Progenitor cell of endocrine pancreas (in vitro differentiated cells): Measurements from ENCODE around the gene EPM2A. TPM values are rescaled to one million over a fixed set of nuclear protein-coding genes. Genes with fewer than 3 reads are reported as not detected.

Experiments used
- DNase-seq: peaks from one replicate; pipeline ENCODE4 v3.0.0; 2021; ENCODE audit warnings: low spot score; ENCODE audit not compliant: unreplicated experiment
- H3K27ac Mint-ChIP-seq: 2 replicates; pipeline ENCODE4 v1.8.0; 2021; ENCODE audit warnings: mild to moderate bottlenecking, moderate library complexity, mixed read lengths
- H3K27me3 Mint-ChIP-seq: 2 replicates; pipeline ENCODE4 v1.8.0; 2021; ENCODE audit warnings: mixed read lengths
- H3K36me3 Mint-ChIP-seq: 2 replicates; pipeline ENCODE4 v1.8.0; 2022; ENCODE audit warnings: mixed read lengths; ENCODE audit not compliant: insufficient read depth
- H3K4me1 Mint-ChIP-seq: 2 replicates; pipeline ENCODE4 v1.8.0; 2021; ENCODE audit warnings: low read depth, mixed read lengths
- H3K4me3 Mint-ChIP-seq: 2 replicates; pipeline ENCODE4 v1.8.0; 2021; ENCODE audit warnings: low read depth, mild to moderate bottlenecking, moderate library complexity, mixed read lengths
- H3K9me3 Mint-ChIP-seq: 2 replicates; pipeline ENCODE4 v1.8.0; 2021; ENCODE audit warnings: low read depth, mixed read lengths
- CTCF ChIP-seq: fragments of 200-600 bp; sonication (generic); IDR thresholded peaks from one replicate; pipeline ENCODE4 v1.5.0; 2021; ENCODE audit warnings: antibody characterized with exemption, mild to moderate bottlenecking; ENCODE audit not compliant: unreplicated experiment
- total RNA-seq: library from RNA; stranded (reverse); gene quantifications from 2 replicates; pipeline ENCODE4 v1.2.1, GENCODE V29; 2021

The EPM2A gene
- total RNA-seq, 1 donor from 2014 or later: 15.6 TPM

DNA sequence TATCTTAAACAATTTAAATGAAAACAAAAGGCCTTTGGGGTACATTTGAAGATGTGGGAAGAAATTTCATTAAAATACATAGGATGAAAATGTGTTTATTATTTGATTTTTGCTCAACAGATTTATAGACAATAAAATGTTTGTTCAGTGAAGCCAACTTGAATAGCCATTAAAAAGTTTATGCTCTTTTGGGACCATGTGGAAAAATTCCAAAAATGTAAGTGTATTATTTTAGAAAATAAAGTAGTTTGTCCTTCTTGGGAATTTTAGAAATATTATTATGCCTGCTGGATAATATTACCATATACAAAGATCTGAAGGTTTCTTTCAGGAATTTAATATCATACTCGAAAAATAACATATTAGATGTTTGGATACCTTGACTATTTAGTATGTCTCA, 131.3 kb downstream of the EPM2A start:
- Mint-ChIP-seq H3K4me1 (no peaks in the 10 kb centered on the region), H3K9me3 (peaks cover 10% of the 10 kb centered on the region), H3K27ac (no peak overlapping the region), H3K27me3 (no peaks in the 10 kb centered on the region), H3K4me3 (no peak overlapping the region), H3K36me3 (peaks cover 1% of the 10 kb centered on the region)
- DNase-seq: no peak
- no peak for TF ChIP-seq CTCF

GRCh38 chr6:145603424-145603833, 131.9 kb downstream of the EPM2A start:
- no peak for TF ChIP-seq CTCF

GRCh38 chr6:145602726-145603326, 132.5 kb downstream of the EPM2A start:
- no peak overlapping the region for H3K4me3 Mint-ChIP-seq
- no peak overlapping the region for H3K27ac Mint-ChIP-seq
- H3K27me3 Mint-ChIP-seq: no peaks in the 10 kb centered on the region
- no peak for TF ChIP-seq CTCF
- no peak for DNase-seq
- H3K9me3 Mint-ChIP-seq: peaks cover 14% of the 10 kb centered on the region
- no peaks in the 10 kb centered on the region for H3K4me1 Mint-ChIP-seq
- H3K36me3 Mint-ChIP-seq: peaks cover 3% of the 10 kb centered on the region

More at GRCh38 chr6:145603424-145603833, 131.9 kb downstream of the EPM2A start:
- Mint-ChIP-seq H3K27me3 (no peaks in the 10 kb centered on the region), H3K4me3 (no peak overlapping the region), H3K4me1 (no peaks in the 10 kb centered on the region), H3K36me3 (peaks cover 1% of the 10 kb centered on the region), H3K9me3 (peaks cover 10% of the 10 kb centered on the region), H3K27ac (no peak overlapping the region)
- no peak for DNase-seq

GRCh38 chr6:145601397-145601796, 133.9 kb downstream of the EPM2A start:
- TF ChIP-seq CTCF: no peak
- H3K27ac Mint-ChIP-seq: peak overlapping the region; percentile 73
- no peak for DNase-seq

GRCh38 chr6:145600299-145600698, 135.0 kb downstream of the EPM2A start:
- H3K27me3 Mint-ChIP-seq: no peaks in the 10 kb centered on the region
- no peak for TF ChIP-seq CTCF
- H3K36me3 Mint-ChIP-seq: peaks cover 3% of the 10 kb centered on the region
- H3K27ac Mint-ChIP-seq: peak overlapping the region; percentile 2
- no peak for DNase-seq
- H3K4me1 Mint-ChIP-seq: no peaks in the 10 kb centered on the region
- peaks cover 18% of the 10 kb centered on the region for H3K9me3 Mint-ChIP-seq
- no peak overlapping the region for H3K4me3 Mint-ChIP-seq

More at GRCh38 chr6:145601397-145601796, 133.9 kb downstream of the EPM2A start:
- H3K4me1 Mint-ChIP-seq: no peaks in the 10 kb centered on the region
- peaks cover 3% of the 10 kb centered on the region for H3K36me3 Mint-ChIP-seq
- H3K4me3 Mint-ChIP-seq: no peak overlapping the region
- H3K27me3 Mint-ChIP-seq: no peaks in the 10 kb centered on the region
- peaks cover 18% of the 10 kb centered on the region for H3K9me3 Mint-ChIP-seq
